A549 (cell line): Measurements from ENCODE around the gene ABCC9. TPM values are rescaled to one million over a fixed set of nuclear protein-coding genes. Genes with fewer than 3 reads are reported as not detected.

Experiments used
- ATAC-seq, 2 experiments: fragments of 200-7000 bp in 1 of 2; fragments of >200 bp in 1 of 2; cut with Nextera tagmentation in 1 of 2; cut with Tn5 transposase in 1 of 2; 3 replicates each; pipeline versions ENCODE4 v1.8.0 to v1.9.1; 2018 to 2020; ENCODE audit warnings: mild to moderate bottlenecking in 1 of 2, moderate library complexity in 1 of 2
- CTCF ChIA-PET: fragments of 300-600 bp; sonication (Branson Sonifier 250); formaldehyde crosslinking; extraction: SDS; loops from one replicate; lab custom pipeline; 2021; ENCODE audit warnings: antibody characterized with exemption, inconsistent platforms; lab: Yijun Ruan, JAX
- POLR2A ChIA-PET: fragments of 350-600 bp; formaldehyde crosslinking; extraction: SDS; loops from one replicate; lab custom pipeline; 2021; ENCODE audit warnings: antibody characterized with exemption, inconsistent platforms; lab: Yijun Ruan, JAX
- DNase-seq, 2 experiments: peaks; one replicate each; pipeline versions ENCODE4 v3.0.0 to v3.0.0-alpha.2; 2011 to 2016; ENCODE audit warnings: low read depth in 1 of 2, low spot score in 1 of 2
- FAIRE-seq: peaks from 2 replicates; lab custom pipeline; 2011; peaks lifted over from hg19 to GRCh38; lab: Jason Lieb, UNC
- H3K27ac ChIP-seq, 2 experiments: fragments of >200 bp; sonication (Bioruptor Twin); formaldehyde crosslinking; 3 replicates each; pipeline ENCODE4 v1.5.1; 2016 to 2017
- H3K4me1 ChIP-seq: fragments of >200 bp; sonication (Bioruptor Twin); formaldehyde crosslinking; 3 replicates; pipeline ENCODE4 v1.6.1; 2016
- H3K4me2 ChIP-seq: fragments of >200 bp; sonication (Bioruptor Twin); formaldehyde crosslinking; 3 replicates; pipeline ENCODE4 v1.6.1; 2016
- H3K4me3 ChIP-seq: fragments of >200 bp; sonication (Bioruptor Twin); formaldehyde crosslinking; 3 replicates; pipeline ENCODE4 v1.5.1; 2016
- H3K9me3 ChIP-seq: fragments of >200 bp; sonication (Bioruptor Twin); formaldehyde crosslinking; 3 replicates; pipeline ENCODE4 v1.6.1; 2016
- BHLHE40 ChIP-seq: IDR thresholded peaks from 2 replicates; pipeline ENCODE4 v1.6.1; 2012; ENCODE audit warnings: low read depth, low read length, inconsistent platforms
- CHD4 ChIP-seq: fragments of 200-600 bp; sonication (generic); IDR thresholded peaks from 2 replicates; pipeline ENCODE4 v1.6.1; 2016; ENCODE audit warnings: antibody characterized with exemption, mild to moderate bottlenecking, borderline replicate concordance
- CTCF ChIP-seq: fragments of >200 bp; sonication (Bioruptor Twin); formaldehyde crosslinking; IDR thresholded peaks from 3 replicates; pipeline ENCODE4 v1.5.1; 2016
- EHF ChIP-seq: fragments of 250-450 bp; sonication (Bioruptor Pico); IDR thresholded peaks from 2 replicates; pipeline ENCODE4 v1.5.0; 2020; ENCODE audit warnings: mild to moderate bottlenecking
- ELK1 ChIP-seq: fragments of 150-350 bp; IDR thresholded peaks from 2 replicates; pipeline ENCODE4 v1.6.1; 2014; ENCODE audit warnings: low read depth, mild to moderate bottlenecking, low read length
- EP300 ChIP-seq, 2 experiments: fragments of >200 bp; sonication (Bioruptor Twin); formaldehyde crosslinking; IDR thresholded peaks; 2 replicates in 1 of 2; 3 replicates in 1 of 2; pipeline ENCODE4 v1.6.1; 2016 to 2017
- HOXB13 ChIP-seq: fragments of 250-450 bp; sonication (Bioruptor Pico); IDR thresholded peaks from 2 replicates; pipeline ENCODE4 v1.5.0; 2020; ENCODE audit warnings: low read depth, mild to moderate bottlenecking, moderate library complexity
- HOXB5 ChIP-seq: fragments of 250-450 bp; sonication (Bioruptor Pico); IDR thresholded peaks from 2 replicates; pipeline ENCODE4 v1.5.0; 2020; ENCODE audit warnings: mild to moderate bottlenecking, moderate library complexity
- JUN ChIP-seq, 2 experiments: fragments of >200 bp; sonication (Bioruptor Twin); formaldehyde crosslinking; IDR thresholded peaks; 2 replicates in 1 of 2; 3 replicates in 1 of 2; pipeline ENCODE4 v1.6.1; 2016 to 2017
- KDM1A ChIP-seq: fragments of 200-600 bp; sonication (generic); IDR thresholded peaks from 2 replicates; pipeline ENCODE4 v1.6.1; 2016; ENCODE audit warnings: low read depth, mild to moderate bottlenecking
- MAFK ChIP-seq: fragments of 450-650 bp; IDR thresholded peaks from 2 replicates; pipeline ENCODE4 v1.6.1; 2014; ENCODE audit not compliant: partially characterized antibody
- MYC ChIP-seq: IDR thresholded peaks from 2 replicates; pipeline ENCODE4 v1.6.1; 2012; ENCODE audit warnings: mild to moderate bottlenecking, inconsistent platforms, low read length, improper control_type of control experiment, borderline replicate concordance
- NFE2L2 ChIP-seq: fragments of 150-350 bp; conservative IDR thresholded peaks from 2 replicates; pipeline ENCODE4 v1.6.1; 2014; ENCODE audit warnings: low read length
- NPAS2 ChIP-seq: fragments of 250-450 bp; sonication (Bioruptor Pico); IDR thresholded peaks from 2 replicates; pipeline ENCODE4 v1.8.0; 2022; ENCODE audit warnings: mild to moderate bottlenecking, moderate library complexity, borderline replicate concordance
- PHF8 ChIP-seq: fragments of 200-600 bp; sonication (generic); IDR thresholded peaks from 2 replicates; pipeline ENCODE4 v1.6.1; 2016; ENCODE audit warnings: low read depth, mild to moderate bottlenecking, antibody characterized with exemption, moderate library complexity, borderline replicate concordance
- POLR2A ChIP-seq: IDR thresholded peaks from 2 replicates; pipeline ENCODE4 v1.6.1; 2012; ENCODE audit warnings: mild to moderate bottlenecking, low read length
- POLR2AphosphoS2 ChIP-seq: conservative IDR thresholded peaks from 2 replicates; pipeline ENCODE4 v1.6.1; 2012; ENCODE audit warnings: low read length, improper control_type of control experiment, inconsistent platforms
- RCOR1 ChIP-seq: fragments of 150-350 bp; IDR thresholded peaks from 2 replicates; pipeline ENCODE4 v1.6.1; 2014; ENCODE audit warnings: antibody characterized with exemption, low read length, low read depth
- REST ChIP-seq: fragments of 200-600 bp; sonication (generic); IDR thresholded peaks from 2 replicates; pipeline ENCODE4 v1.6.1; 2016; ENCODE audit warnings: antibody characterized with exemption, mild to moderate bottlenecking, moderate library complexity
- RFX5 ChIP-seq: fragments of 450-650 bp; IDR thresholded peaks from 2 replicates; pipeline ENCODE4 v1.7.1; 2014; ENCODE audit warnings: antibody characterized with exemption, mild to moderate bottlenecking, moderate library complexity
- RNF2 ChIP-seq: fragments of 200-600 bp; sonication (generic); IDR thresholded peaks from 2 replicates; pipeline ENCODE4 v1.6.1; 2016; ENCODE audit warnings: low read depth, mild to moderate bottlenecking, antibody characterized with exemption, moderate library complexity, borderline replicate concordance
- ZNF302 ChIP-seq: fragments of 250-450 bp; sonication (Bioruptor Pico); IDR thresholded peaks from 2 replicates; pipeline ENCODE4 v1.9.0; 2021; ENCODE audit warnings: inconsistent platforms, mild to moderate bottlenecking, moderate library complexity
- WGBS: methylation state at CpG from one replicate; pipeline ENCODE4 v1.1.6; 2017; ENCODE audit errors: missing lambda C conversion rate; 5-methylcytosine and 5-hydroxymethylcytosine counted together
- polyA plus RNA-seq, 4 experiments: library from polyadenylated mRNA; depleted of rRNA in 3 of 4; stranded (reverse); fragments of >200 nt; fragmentation: RNase III in 1 of 4; extraction: RNeasy Plus Mini Kit Qiagen cat#74134 plus additional on column Dnase treatment in 1 of 4; gene quantifications; 2 replicates in 3 of 4; 3 replicates in 1 of 4; pipeline ENCODE4 v1.2.3, GENCODE V29; 2011 to 2017
- TF ChIP-seq, protein P1 (sequence below): fragments of >200 bp; sonication (Bioruptor Twin); formaldehyde crosslinking; IDR thresholded peaks from 2 replicates; pipeline ENCODE4 v1.6.1; 2016

ABCC9 gene
- polyA plus RNA-seq, 2 of the 4 experiments (the other 2 are of a cell fraction): 0.01 TPM; not detected in 1

- DNase-seq (no peak), ATAC-seq (no peak), FAIRE-seq (no peak)
- 13% methylated on average over 3 of the region's 3 CpGs for WGBS
- no peaks in the 10 kb centered on the region for H3K4me1 ChIP-seq
- H3K27ac ChIP-seq: no peak overlapping the region
- no peaks in the 10 kb centered on the region for H3K9me3 ChIP-seq
- CTCF ChIA-PET: interaction anchor here (0.6 to 1.0 kb wide), 2 partner anchors 12 to 64 kb away, joined by 3 read pairs; no protein-coding TSS in a partner anchor
- no peak overlapping the region for H3K4me3 ChIP-seq
- POLR2A ChIA-PET: no interaction called here
- no peak for TF ChIP-seq PHF8
- no peak for TF ChIP-seq HOXB5 (CRISPR knock-in tag)
- TF ChIP-seq HOXB13 (CRISPR knock-in tag): no peak
- TF ChIP-seq, protein P1, sequence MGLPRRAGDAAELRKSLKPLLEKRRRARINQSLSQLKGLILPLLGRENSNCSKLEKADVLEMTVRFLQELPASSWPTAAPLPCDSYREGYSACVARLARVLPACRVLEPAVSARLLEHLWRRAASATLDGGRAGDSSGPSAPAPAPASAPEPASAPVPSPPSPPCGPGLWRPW: no peak
- TF ChIP-seq NFE2L2: no peak
- no peak for TF ChIP-seq POLR2AphosphoS2
- TF ChIP-seq ZNF302 (CRISPR knock-in tag): no peak
- no peak for TF ChIP-seq CHD4
- TF ChIP-seq REST: no peak
- no peak for TF ChIP-seq RNF2
- no peak for TF ChIP-seq EP300 (IDR thresholded peaks at IDR 0.05)
- no peak for TF ChIP-seq RCOR1
- no peak for TF ChIP-seq BHLHE40
- H3K4me2 ChIP-seq: no peak overlapping the region
Observed at GRCh38 chr12:21827083-21827482, 114.1 kb downstream of the ABCC9 start.

DNA sequence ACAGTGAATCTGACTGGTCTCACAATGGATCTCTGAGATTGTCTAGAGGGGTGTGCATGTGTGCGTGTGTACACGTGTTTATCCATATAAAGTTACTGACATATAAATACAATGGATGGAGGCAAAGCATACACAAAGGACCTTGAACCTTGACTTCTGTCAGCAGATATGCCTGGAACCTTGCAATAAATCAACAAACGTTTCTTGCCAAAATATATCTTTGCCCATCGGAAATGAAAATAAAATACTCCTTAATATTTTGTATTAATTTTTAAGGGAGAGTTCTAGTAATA, 114.7 kb downstream of the ABCC9 start:
- FAIRE-seq (no peak), ATAC-seq (no peak), DNase-seq (no peak)
- no peak for TF ChIP-seq PHF8
- no peak for TF ChIP-seq NPAS2 (CRISPR knock-in tag)
- TF ChIP-seq ZNF302 (CRISPR knock-in tag): no peak
- no peak for TF ChIP-seq RNF2
- TF ChIP-seq POLR2A: no peak
- TF ChIP-seq ELK1: no peak
- no peak for TF ChIP-seq MAFK
- TF ChIP-seq JUN (IDR thresholded peaks at IDR 0.05): no peak
- no peak for TF ChIP-seq MYC
- TF ChIP-seq RFX5: no peak
- TF ChIP-seq EHF (CRISPR knock-in tag): no peak
- no peak for TF ChIP-seq CTCF
- TF ChIP-seq KDM1A: no peak
- Histone ChIP-seq H3K9me3 (no peaks in the 10 kb centered on the region), H3K4me1 (no peaks in the 10 kb centered on the region), H3K4me3 (no peak overlapping the region), H3K4me2 (no peak overlapping the region), H3K27ac (no peak overlapping the region)
- ChIA-PET CTCF (no interaction called here), POLR2A (no interaction called here)
- WGBS: 78% methylated on average over 4 of the region's 4 CpGs
